ENCODE measurements around the gene NBAS.

The NBAS gene

DNA sequence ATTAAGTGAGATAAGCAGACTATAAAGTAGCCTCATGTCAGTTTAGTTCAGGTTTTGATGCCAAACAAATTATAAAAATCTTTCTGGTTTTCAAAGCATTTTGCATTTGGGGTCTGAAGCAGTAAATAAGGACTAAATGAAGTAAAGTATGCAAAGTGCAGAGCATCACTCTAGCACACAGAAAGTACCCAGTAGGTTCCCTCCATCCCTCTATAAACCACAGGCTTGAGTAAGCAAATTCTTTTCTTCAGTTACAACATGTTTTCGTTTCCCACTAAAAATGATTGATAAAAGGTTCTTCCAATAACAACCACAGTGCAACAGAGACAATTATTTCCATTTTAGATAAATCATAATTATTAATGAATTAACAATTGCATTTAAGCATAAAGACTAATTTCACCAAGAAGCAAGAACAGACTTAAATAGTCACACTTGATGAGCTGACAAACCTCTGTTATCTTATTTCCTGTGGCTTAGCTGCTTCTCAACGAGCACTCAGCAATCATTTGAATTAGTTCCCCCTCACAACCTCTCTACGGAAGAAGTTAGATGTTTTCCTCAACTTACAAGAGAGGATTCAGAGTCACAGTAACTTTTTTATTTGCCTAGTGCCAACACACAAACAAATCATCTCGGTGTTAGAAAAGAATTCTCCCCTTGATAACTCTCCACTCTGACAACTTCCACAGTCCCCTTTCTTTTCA, 249.8 kb downstream of the NBAS start:
- Histone ChIP-seq H3F3A (ENCODE audit: insufficient read depth) (no peaks in the 10 kb centered on the region), H3K36me3 (ENCODE audit: low read length) (no peaks in the 10 kb centered on the region), H4K20me1 (ENCODE audit: low read depth, low read length) (no peaks in the 10 kb centered on the region), H3K27ac (ENCODE audit: low read depth, low read length) (peak overlapping the region; percentile 71), H3K4me3 (ENCODE audit: insufficient read depth, low read length, poor library complexity, severe bottlenecking) (no peak overlapping the region), H3K9me3 (ENCODE audit: insufficient read depth, low read length) (no peaks in the 10 kb centered on the region), H3K9ac (ENCODE audit: low read length) (0 out of 2 replicates have a peak overlapping the region, but pooled peaks have one; percentile 27), H2AFZ (ENCODE audit: low read depth, low read length, severe bottlenecking) (peak overlapping the region; percentile 30), H3K4me2 (ENCODE audit: low read depth, low read length, poor library complexity, severe bottlenecking) (peak overlapping the region; percentile 56), H3K79me2 (ENCODE audit: insufficient read depth, low read length) (no peaks in the 10 kb centered on the region), H3K9me2 (replicated peaks; ENCODE audit: insufficient read depth, low read length) (no peaks in the 10 kb centered on the region), H3K27me3 (ENCODE audit: low read length) (no peaks in the 10 kb centered on the region)
- no peak for TF ChIP-seq EZH2phosphoT487 (conservative IDR thresholded peaks at IDR 0.05; ENCODE audit: low read length)
- TF ChIP-seq, protein P1, sequence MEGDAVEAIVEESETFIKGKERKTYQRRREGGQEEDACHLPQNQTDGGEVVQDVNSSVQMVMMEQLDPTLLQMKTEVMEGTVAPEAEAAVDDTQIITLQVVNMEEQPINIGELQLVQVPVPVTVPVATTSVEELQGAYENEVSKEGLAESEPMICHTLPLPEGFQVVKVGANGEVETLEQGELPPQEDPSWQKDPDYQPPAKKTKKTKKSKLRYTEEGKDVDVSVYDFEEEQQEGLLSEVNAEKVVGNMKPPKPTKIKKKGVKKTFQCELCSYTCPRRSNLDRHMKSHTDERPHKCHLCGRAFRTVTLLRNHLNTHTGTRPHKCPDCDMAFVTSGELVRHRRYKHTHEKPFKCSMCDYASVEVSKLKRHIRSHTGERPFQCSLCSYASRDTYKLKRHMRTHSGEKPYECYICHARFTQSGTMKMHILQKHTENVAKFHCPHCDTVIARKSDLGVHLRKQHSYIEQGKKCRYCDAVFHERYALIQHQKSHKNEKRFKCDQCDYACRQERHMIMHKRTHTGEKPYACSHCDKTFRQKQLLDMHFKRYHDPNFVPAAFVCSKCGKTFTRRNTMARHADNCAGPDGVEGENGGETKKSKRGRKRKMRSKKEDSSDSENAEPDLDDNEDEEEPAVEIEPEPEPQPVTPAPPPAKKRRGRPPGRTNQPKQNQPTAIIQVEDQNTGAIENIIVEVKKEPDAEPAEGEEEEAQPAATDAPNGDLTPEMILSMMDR (IDR thresholded peaks at IDR 0.05; ENCODE audit: insufficient read depth, low read length, poor library complexity, severe bottlenecking): no peak

GRCh38 chr2:15307526-15307925, 253.6 kb downstream of the NBAS start:
- no peaks in the 10 kb centered on the region for H3K27me3 ChIP-seq (ENCODE audit: low read length)
- H3K9ac ChIP-seq (ENCODE audit: low read length): no peak overlapping the region
- no peaks in the 10 kb centered on the region for H3K9me2 ChIP-seq (replicated peaks; ENCODE audit: insufficient read depth, low read length)
- H4K20me1 ChIP-seq (ENCODE audit: low read depth, low read length): no peaks in the 10 kb centered on the region
- H2AFZ ChIP-seq (ENCODE audit: low read depth, low read length, severe bottlenecking): no peak overlapping the region
- H3K36me3 ChIP-seq (ENCODE audit: low read length): no peaks in the 10 kb centered on the region
- no peaks in the 10 kb centered on the region for H3F3A ChIP-seq (ENCODE audit: insufficient read depth)
- no peak overlapping the region for H3K4me3 ChIP-seq (ENCODE audit: insufficient read depth, low read length, poor library complexity, severe bottlenecking)
- no peak overlapping the region for H3K4me2 ChIP-seq (ENCODE audit: low read depth, low read length, poor library complexity, severe bottlenecking)
- H3K9me3 ChIP-seq (ENCODE audit: insufficient read depth, low read length): no peaks in the 10 kb centered on the region
- H3K27ac ChIP-seq (ENCODE audit: low read depth, low read length): no peak overlapping the region
- H3K79me2 ChIP-seq (ENCODE audit: insufficient read depth, low read length): no peaks in the 10 kb centered on the region
- no peak for TF ChIP-seq EZH2phosphoT487 (conservative IDR thresholded peaks at IDR 0.05; ENCODE audit: low read length)
- TF ChIP-seq, protein P1 (IDR thresholded peaks at IDR 0.05; ENCODE audit: insufficient read depth, low read length, poor library complexity, severe bottlenecking): no peak

DNA sequence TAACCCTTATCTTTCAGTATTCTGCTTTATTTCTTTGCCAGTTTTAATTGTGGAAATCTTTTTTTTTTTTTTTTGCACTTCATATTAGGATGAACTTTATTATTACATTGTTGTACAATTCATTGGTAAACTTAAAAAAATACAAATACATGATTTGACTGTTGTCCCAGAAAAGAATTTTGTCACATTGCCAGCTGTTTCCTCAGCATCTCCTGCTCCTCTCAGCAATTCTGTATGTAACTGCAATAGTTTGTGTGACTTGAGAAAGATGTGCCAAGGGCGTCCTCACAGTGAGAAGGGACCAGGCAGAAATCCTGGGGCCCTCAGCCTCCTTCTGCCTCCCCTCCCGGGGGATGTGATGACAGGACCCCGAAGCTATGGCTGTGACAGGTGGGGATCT, 254.4 kb downstream of the NBAS start:
- no peak overlapping the region for H3K27ac ChIP-seq (ENCODE audit: low read depth, low read length)
- no peaks in the 10 kb centered on the region for H3F3A ChIP-seq (ENCODE audit: insufficient read depth)
- no peaks in the 10 kb centered on the region for H3K27me3 ChIP-seq (ENCODE audit: low read length)
- no peak overlapping the region for H3K9ac ChIP-seq (ENCODE audit: low read length)
- H4K20me1 ChIP-seq (ENCODE audit: low read depth, low read length): no peaks in the 10 kb centered on the region
- no peaks in the 10 kb centered on the region for H3K36me3 ChIP-seq (ENCODE audit: low read length)
- TF ChIP-seq EZH2phosphoT487 (conservative IDR thresholded peaks at IDR 0.05; ENCODE audit: low read length): no peak
- TF ChIP-seq, protein P1 (IDR thresholded peaks at IDR 0.05; ENCODE audit: insufficient read depth, low read length, poor library complexity, severe bottlenecking): no peak
- H3K4me2 ChIP-seq (ENCODE audit: low read depth, low read length, poor library complexity, severe bottlenecking): no peak overlapping the region
- no peak overlapping the region for H3K4me3 ChIP-seq (ENCODE audit: insufficient read depth, low read length, poor library complexity, severe bottlenecking)
- H2AFZ ChIP-seq (ENCODE audit: low read depth, low read length, severe bottlenecking): no peak overlapping the region
- H3K9me2 ChIP-seq (replicated peaks; ENCODE audit: insufficient read depth, low read length): no peaks in the 10 kb centered on the region
- no peaks in the 10 kb centered on the region for H3K9me3 ChIP-seq (ENCODE audit: insufficient read depth, low read length)
- no peaks in the 10 kb centered on the region for H3K79me2 ChIP-seq (ENCODE audit: insufficient read depth, low read length)

Measured in SU-DHL-6 (cell line).